ENCODE data around the gene BCL6. TPM values are rescaled to one million over a fixed set of nuclear protein-coding genes. Genes with fewer than 3 reads are reported as not detected.

The BCL6 gene
- total RNA-seq, 1 experiment from 2014 or later: 21.5 TPM

GRCh38 chr3:187721055-187721454, 24.2 kb downstream of the BCL6 start:
- Histone ChIP-seq H3K4me3 (ENCODE audit: low read depth in 2 of 2, low read length in 2 of 2) (no peak overlapping the region), H3K27ac (ENCODE audit: low read length) (no peak overlapping the region), H3K36me3 (ENCODE audit: control insufficient read depth, insufficient read depth, low read length) (peaks cover 10% of the 10 kb centered on the region), H3K4me1 (ENCODE audit: control insufficient read depth, insufficient read depth, low read length) (no peaks in the 10 kb centered on the region), H3K9me3 (ENCODE audit: control insufficient read depth, insufficient read depth, low read depth, low read length) (no peaks in the 10 kb centered on the region), H3K27me3 (ENCODE audit: control insufficient read depth, insufficient read depth, low read length) (no peaks in the 10 kb centered on the region)
- in situ Hi-C loops (cut with HindIII; ENCODE audit: low pct_unique_long_range_greater_than_20kb, low sequenced_read_pairs) (no loop called here), intact Hi-C loops (cut with micrococcal nuclease; ENCODE audit: unreplicated experiment) (no loop called here)
- ATAC-seq (no peak), DNase-seq (ENCODE audit: low read depth, low spot score) (no peak)
- TF ChIP-seq, protein P1, sequence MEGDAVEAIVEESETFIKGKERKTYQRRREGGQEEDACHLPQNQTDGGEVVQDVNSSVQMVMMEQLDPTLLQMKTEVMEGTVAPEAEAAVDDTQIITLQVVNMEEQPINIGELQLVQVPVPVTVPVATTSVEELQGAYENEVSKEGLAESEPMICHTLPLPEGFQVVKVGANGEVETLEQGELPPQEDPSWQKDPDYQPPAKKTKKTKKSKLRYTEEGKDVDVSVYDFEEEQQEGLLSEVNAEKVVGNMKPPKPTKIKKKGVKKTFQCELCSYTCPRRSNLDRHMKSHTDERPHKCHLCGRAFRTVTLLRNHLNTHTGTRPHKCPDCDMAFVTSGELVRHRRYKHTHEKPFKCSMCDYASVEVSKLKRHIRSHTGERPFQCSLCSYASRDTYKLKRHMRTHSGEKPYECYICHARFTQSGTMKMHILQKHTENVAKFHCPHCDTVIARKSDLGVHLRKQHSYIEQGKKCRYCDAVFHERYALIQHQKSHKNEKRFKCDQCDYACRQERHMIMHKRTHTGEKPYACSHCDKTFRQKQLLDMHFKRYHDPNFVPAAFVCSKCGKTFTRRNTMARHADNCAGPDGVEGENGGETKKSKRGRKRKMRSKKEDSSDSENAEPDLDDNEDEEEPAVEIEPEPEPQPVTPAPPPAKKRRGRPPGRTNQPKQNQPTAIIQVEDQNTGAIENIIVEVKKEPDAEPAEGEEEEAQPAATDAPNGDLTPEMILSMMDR (IDR thresholded peaks at IDR 0.05): no peak
- TF ChIP-seq REST (IDR thresholded peaks at IDR 0.05; ENCODE audit: insufficient read depth in 1 of 2, low read depth in 2 of 2, low read length in 1 of 2) (no peak), POLR2AphosphoS5 (IDR thresholded peaks at IDR 0.05; ENCODE audit: low read depth, low read length) (no peak), TCF7L2 (IDR thresholded peaks at IDR 0.05; ENCODE audit: low read depth, low read length) (no peak), SIN3A (IDR thresholded peaks at IDR 0.05; ENCODE audit: borderline replicate concordance, insufficient read depth, low read depth, low read length) (no peak)
- BruUV-seq (replicated peaks): no TSS peak
- ChIA-PET CTCF (interaction anchor here (1.1 kb wide), 1 partner anchor 501 kb away, joined by 4 read pairs; no protein-coding TSS in a partner anchor), POLR2A (no interaction called here)

DNA sequence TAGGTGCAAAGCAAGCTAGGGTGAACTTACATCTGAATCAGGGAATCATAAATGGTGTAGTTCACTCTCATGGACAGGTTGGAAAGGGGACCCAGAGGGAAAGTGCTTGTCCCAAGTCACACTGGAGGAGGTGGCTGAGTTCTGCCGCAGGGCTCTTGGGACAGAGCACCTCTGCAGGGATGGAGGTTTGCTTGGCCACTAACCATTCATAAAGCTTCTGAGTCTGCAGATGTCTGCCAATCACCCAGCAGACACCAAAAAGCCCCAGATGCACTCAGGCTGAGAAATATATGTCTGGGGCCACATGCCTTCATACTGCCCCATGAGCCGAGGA, 25.0 kb downstream of the BCL6 start:
- TF ChIP-seq POLR2AphosphoS5 (IDR thresholded peaks at IDR 0.05; ENCODE audit: low read depth, low read length): no peak
- TF ChIP-seq, protein P1 (IDR thresholded peaks at IDR 0.05): no peak
- no peak for TF ChIP-seq SIN3A (IDR thresholded peaks at IDR 0.05; ENCODE audit: borderline replicate concordance, insufficient read depth, low read depth, low read length)
- TF ChIP-seq TCF7L2 (IDR thresholded peaks at IDR 0.05; ENCODE audit: low read depth, low read length): no peak
- no peak for TF ChIP-seq REST (IDR thresholded peaks at IDR 0.05; ENCODE audit: insufficient read depth in 1 of 2, low read depth in 2 of 2, low read length in 1 of 2)
- H3K4me1 ChIP-seq (ENCODE audit: control insufficient read depth, insufficient read depth, low read length): no peaks in the 10 kb centered on the region
- peaks cover 6% of the 10 kb centered on the region for H3K36me3 ChIP-seq (ENCODE audit: control insufficient read depth, insufficient read depth, low read length)
- in situ Hi-C loops (cut with HindIII; ENCODE audit: low pct_unique_long_range_greater_than_20kb, low sequenced_read_pairs): no loop called here
- BruUV-seq (replicated peaks): no TSS peak
- H3K27ac ChIP-seq (ENCODE audit: low read length): no peak overlapping the region
- POLR2A ChIA-PET: no interaction called here
- DNase-seq (ENCODE audit: low read depth, low spot score): no peak
- no peak overlapping the region for H3K4me3 ChIP-seq (ENCODE audit: low read depth in 2 of 2, low read length in 2 of 2)
- ATAC-seq: peak; percentile 36; the same call in 1 of the 2 replicates
- H3K9me3 ChIP-seq (ENCODE audit: control insufficient read depth, insufficient read depth, low read depth, low read length): no peaks in the 10 kb centered on the region
- CTCF ChIA-PET: interaction anchor here (1.1 kb wide), 1 partner anchor 500 kb away, joined by 4 read pairs; no protein-coding TSS in a partner anchor
- H3K27me3 ChIP-seq (ENCODE audit: control insufficient read depth, insufficient read depth, low read length): no peaks in the 10 kb centered on the region
- intact Hi-C loops (cut with micrococcal nuclease; ENCODE audit: unreplicated experiment): no loop called here
